GM10266 (cell line): ENCODE results near the gene UEVLD.

Experiments
- DNase-seq: peaks from one replicate; pipeline ENCODE4 v3.0.0; 2012; ENCODE audit errors: extremely low spot score
- TF ChIP-seq, protein P1 (sequence below): IDR thresholded peaks from 2 replicates; pipeline ENCODE4 v1.5.1; 2012; ENCODE audit warnings: mild to moderate bottlenecking, low read depth; ENCODE audit not compliant: control insufficient read depth, insufficient read depth; ENCODE audit errors: missing control alignments

The UEVLD gene

DNA sequence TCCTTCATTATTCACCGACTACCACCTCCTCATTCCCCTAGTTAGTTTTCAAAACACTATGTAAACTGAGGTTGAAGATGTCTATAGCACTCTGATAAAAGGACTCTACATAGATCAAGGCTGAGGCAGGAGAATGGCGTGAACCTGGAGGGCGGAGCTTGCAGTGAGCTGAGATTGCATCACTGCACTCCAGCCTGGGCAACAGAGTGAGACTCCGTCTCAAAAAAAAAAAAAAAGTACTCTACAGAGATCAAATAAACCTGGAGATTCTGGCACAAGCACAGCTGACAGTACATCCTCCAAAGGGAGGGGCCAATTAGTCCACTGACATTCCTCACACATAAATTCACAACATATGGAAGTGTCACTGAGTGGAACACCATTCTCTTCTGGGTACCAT lies 92.8 kb downstream of the UEVLD start:
- DNase-seq = no peak
- TF ChIP-seq, protein P1, sequence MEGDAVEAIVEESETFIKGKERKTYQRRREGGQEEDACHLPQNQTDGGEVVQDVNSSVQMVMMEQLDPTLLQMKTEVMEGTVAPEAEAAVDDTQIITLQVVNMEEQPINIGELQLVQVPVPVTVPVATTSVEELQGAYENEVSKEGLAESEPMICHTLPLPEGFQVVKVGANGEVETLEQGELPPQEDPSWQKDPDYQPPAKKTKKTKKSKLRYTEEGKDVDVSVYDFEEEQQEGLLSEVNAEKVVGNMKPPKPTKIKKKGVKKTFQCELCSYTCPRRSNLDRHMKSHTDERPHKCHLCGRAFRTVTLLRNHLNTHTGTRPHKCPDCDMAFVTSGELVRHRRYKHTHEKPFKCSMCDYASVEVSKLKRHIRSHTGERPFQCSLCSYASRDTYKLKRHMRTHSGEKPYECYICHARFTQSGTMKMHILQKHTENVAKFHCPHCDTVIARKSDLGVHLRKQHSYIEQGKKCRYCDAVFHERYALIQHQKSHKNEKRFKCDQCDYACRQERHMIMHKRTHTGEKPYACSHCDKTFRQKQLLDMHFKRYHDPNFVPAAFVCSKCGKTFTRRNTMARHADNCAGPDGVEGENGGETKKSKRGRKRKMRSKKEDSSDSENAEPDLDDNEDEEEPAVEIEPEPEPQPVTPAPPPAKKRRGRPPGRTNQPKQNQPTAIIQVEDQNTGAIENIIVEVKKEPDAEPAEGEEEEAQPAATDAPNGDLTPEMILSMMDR = no peak

DNA sequence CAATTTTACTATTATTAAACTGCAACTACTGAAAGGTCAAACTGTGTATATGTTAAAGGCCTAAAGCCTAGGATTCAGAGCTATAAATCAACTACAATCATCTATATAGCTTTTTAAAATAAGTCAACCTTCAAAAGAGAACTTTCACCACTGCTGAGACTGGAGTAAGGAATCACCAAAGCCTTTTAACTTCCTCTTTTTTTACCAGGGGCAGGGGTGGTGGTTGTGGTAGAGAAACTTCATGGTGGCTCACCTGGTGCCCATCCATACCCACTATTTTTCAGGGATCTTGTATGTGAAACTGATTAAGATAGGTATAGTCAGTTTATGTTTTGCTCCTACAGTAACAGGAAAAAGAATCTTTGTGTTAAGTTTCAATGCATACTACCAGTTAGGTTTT lies 93.3 kb downstream of the UEVLD start:
- DNase-seq = no peak
- TF ChIP-seq, protein P1 = no peak

DNA sequence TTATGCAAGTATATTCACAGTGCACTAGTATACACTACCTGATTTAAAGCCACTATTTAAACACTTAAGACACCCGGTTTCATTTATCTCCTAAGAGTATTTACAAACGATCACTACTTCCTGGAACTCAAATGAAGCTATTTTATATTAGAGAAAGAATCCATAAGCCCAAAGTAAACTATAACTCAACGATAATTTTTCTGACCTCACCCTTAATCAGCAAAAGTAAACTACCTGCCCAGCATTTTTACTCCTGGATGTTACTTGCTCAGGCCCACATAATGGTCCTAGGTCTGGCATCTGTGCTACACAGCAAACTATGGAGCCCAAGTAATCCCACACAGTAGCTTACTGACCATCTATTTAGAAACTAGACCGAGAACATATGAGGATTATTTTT lies 95.2 kb downstream of the UEVLD start:
- no peak for DNase-seq
- TF ChIP-seq, protein P1 = no peak

DNA sequence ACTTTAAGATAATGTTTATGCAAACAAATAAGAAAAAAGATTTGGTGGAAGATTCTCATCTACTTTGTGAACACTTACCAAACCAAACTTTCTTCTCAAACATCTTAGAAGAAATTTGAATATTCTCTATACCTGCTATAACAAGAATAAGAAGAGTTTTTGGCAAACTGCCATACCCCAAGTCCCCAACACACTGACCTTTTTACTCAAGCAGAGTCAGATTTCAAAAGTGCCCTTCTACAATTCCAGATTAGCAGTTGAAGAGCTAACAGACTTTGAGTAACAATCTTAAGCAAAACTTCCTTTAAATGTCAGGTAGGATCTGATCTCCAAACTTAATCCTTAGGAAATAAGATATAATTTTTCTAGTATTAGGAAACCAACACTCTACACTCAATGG lies 95.6 kb downstream of the UEVLD start:
- TF ChIP-seq, protein P1 = no peak
- DNase-seq = no peak

DNA sequence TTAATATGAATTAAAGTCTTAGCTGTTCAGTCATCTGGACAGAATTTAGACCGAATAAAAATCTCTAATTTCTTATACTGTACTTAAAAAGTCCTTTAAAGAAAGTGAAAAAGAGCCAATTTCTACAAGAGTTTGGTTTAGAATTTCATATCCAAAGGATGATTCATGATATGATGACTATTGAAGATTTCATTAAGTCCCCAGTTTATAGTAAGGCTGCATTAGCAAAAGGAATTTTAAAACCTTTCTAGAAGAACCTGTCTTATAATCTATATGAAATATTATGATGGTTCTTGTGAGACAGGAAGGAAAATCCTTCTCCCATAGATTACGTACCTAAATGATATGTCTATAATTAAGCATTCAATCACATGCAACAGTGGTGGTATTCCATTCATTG lies 96.6 kb downstream of the UEVLD start:
- TF ChIP-seq, protein P1 = no peak
- DNase-seq = no peak

DNA sequence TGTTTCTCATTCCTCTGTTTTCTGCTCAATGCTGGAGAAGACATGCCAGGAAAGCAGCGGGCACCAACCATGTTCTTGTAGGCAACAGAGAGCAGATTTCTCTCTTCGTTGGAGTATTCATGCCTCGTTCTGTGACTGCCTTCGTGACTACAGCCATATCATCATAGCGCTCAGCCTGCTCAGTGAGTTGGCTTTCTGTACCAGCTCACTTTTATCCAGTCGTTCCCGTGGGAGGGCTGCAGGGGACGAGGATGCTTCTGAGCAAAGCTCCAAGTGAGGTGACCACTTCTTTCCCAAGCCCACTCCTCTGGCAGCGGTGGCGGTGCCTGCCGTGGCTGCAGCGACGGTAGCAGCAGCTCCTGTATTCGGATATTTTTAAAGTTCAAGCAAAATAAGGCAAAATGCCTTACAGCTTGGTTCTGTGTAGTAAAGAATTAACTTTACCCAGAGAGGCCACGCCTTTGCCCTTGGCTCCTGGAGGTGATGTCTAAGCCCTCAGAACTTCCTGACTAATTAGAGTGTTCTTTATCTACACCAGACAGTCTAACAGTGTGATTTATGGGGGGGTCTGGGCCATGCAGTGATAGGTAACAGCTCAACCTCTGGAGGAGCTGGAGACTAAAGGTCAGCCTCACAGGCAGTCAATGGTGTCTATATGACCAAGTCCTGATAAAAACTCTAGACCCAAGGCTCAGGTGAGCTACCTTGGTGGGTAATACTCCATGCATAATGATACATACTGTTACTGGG lies 97.6 kb downstream of the UEVLD start:
- no peak for DNase-seq
- TF ChIP-seq, protein P1 = no peak

DNA sequence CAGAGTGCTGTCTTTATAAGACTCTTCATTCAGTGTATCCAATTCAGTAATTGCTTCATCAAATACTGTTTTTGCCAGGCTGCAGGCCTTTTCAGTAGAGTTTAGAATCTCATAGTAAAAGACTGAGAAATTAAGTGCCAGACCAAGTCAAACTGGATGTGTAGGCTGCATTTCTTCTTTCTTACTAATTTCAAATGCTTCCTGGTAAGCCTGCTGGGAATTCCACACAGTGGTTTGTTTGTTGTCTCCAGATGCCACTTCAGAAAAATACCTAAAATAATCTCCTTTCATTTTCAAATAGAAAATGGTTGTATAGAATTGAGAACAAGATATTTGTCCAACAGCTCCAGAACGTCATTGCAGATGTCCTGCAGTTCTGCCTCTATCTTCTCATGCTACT lies 98.2 kb downstream of the UEVLD start:
- TF ChIP-seq, protein P1 = no peak
- no peak for DNase-seq
